Stimulated activated CD8-positive, alpha-beta memory T cell treated with anti-CD3 and anti-CD28 coated beads, Interleukin-15, amount 100 ng/mL, for 1 hour (primary cell): ENCODE measurements around the gene ROM1.
"Not testable (repeated sequence)": the region's sequence is repeated elsewhere in the genome, so short reads cannot be mapped to it uniquely, and the experiment has no call there.

Source experiments
- DNase-seq: peaks from one replicate; pipeline ENCODE4 v3.0.0-alpha.2; 2020; ENCODE audit warnings: low read depth

ROM1 gene

GRCh38 chr11:62612366-62613290 is at the start of gene ROM1, which contains the start of gene EML3:
Gene ROM1 (plus strand): TSS chr11:62613257. CDS start chr11:62613282, 25 bp downstream.
Gene EML3 (minus strand): TSS chr11:62612775. CDS start chr11:62612457, 318 bp downstream.
- DNase-seq, result peak; percentile 77

GRCh38 chr11:62565100-62565802 is 47.8 kb upstream of the ROM1 start:
- DNase-seq, result no peak

DNA sequence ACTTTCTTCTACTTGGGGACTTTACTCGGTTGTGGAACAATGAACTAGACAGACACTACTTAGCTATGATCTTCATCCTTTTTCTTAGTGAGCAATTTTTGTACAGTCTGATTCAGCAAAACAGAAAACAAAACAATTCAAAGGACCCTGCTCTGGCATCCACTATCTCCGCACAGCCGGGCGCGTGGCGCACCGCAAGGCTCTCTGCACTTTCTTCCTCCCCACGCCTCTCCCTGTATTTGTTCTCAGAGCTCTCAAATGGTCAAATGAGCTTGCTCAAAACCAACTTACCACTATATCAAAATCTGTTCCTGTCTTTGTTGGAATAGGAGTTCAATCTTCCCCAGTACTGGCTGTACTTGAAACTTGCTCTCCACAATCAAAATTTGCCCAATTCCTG is 46.8 kb upstream of the ROM1 start:
- DNase-seq, result no peak

- DNase-seq, result no peak
Measured at GRCh38 chr11:62567018-62567633, 45.9 kb upstream of the ROM1 start.

- DNase-seq, result no peak
Measured at GRCh38 chr11:62569611-62570010, 43.4 kb upstream of the ROM1 start.

DNA sequence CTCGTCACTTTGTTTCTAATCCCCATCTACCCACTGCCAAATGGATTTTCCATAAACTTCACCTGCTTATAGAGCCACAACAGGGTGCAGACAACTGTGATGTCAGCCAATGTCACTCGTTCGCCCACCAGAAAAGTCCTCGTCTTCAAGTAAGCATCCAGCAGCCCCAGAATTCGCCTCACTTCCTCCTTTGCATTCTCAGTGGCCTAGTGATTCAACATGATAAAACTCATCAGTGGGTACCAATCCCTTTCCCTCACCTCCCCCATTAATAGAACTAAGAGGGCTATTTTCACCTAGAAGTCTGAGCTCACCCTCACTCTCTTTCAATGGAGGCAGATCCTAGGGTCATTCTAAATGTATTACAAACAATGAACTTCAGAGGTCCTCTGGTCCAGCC is 42.2 kb upstream of the ROM1 start:
- DNase-seq, result not testable (repeated sequence)

DNA sequence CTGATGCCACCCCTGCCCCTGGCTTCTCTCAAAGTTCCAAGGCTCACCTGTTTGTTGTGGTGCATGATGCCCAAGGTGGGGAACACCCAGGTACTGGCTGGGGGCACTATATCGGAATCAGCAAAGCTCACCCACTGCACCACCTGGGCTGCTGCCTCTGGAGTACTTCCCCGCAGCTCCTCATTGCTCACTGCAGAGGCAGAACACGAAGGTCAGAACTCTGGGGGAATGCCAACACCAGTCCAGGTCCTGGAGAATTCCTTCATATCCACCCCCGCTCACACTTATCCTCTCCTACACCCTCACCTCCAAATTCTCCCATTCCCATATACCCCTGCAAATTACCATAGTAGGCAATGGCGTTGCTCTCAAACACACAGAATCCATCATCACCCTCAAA is 41.6 kb upstream of the ROM1 start:
- not testable (repeated sequence) for DNase-seq

GRCh38 chr11:62572431-62572830 is 40.6 kb upstream of the ROM1 start:
- no peak for DNase-seq

DNA sequence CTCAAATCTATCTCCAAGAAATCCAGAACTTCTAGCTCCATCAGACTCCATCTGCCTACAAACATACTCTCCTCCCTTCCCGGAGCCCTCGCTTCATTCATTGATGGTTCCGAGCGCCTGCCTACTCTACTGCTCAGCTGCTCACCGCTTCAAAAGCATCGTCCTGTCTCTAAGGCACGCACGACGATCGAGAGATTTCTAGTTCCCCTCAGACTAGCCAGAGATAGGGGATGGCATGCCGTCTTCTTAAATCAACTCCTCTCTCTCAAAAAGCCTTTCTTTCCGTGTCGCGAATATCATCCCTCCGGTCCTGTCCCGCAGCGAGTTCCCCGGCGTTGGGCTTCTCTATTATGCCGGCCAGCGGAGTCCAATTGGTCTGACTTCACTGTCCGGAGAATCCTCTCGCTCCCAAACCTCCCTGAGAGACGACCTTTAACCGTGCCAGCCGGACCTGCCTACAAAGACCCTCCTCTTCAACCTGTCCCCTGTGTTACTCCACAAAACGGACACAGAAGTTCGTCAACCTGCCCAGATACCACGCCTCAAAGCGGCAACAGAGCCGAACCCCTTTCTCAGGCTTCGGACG is 40.0 kb upstream of the ROM1 start:
- DNase-seq, result no peak

GRCh38 chr11:62573592-62574362 is 39.3 kb upstream of the ROM1 start, which contains the start of gene EEF1G:
Gene EEF1G (minus strand): TSS chr11:62573891. CDS start chr11:62573842, 49 bp downstream.
- DNase-seq, result peak; percentile 92

GRCh38 chr11:62574363-62575071 is 38.5 kb upstream of the ROM1 start:
- DNase-seq, result no peak

DNA sequence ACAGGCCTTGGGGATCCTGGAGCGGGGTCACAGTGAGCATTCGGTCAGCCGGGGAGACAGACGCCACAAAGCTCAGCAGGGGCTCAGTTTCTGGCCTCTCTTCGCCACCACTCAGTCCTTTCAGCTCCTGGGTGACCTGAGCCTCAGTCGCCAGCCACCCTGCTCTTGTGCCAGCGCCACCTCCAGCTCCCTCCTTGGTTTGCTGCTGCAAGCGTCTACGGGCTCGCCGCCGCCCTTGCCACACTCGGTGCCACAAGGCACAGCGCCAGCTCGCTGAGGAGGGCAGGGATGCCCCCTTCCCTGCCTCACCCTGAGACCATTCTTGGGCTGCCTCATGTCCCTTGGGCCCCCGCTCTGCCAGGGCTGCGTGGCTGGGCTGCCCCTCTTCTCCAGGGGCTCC is 37.9 kb upstream of the ROM1 start:
- DNase-seq, result no peak

DNA sequence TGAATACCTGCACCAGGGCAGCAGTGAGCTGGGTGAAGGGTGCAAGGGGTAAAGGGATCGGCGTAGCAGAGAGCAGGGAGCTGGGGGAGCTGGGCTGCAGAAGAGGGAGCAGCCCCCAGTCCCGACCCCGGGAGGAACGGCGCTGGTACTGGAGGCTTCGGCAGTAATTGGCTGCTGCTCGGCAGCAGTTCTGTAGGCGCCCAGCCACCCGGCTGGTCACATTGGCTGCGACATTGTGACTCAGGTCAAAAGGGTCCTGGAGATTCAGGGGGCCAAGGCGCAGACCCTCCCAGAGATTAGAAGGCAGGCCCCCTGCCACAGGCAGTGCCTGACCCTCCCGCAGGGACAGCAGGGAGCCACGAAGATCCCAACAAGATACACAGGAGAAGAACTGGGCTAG is 37.2 kb upstream of the ROM1 start:
- no peak for DNase-seq

DNA sequence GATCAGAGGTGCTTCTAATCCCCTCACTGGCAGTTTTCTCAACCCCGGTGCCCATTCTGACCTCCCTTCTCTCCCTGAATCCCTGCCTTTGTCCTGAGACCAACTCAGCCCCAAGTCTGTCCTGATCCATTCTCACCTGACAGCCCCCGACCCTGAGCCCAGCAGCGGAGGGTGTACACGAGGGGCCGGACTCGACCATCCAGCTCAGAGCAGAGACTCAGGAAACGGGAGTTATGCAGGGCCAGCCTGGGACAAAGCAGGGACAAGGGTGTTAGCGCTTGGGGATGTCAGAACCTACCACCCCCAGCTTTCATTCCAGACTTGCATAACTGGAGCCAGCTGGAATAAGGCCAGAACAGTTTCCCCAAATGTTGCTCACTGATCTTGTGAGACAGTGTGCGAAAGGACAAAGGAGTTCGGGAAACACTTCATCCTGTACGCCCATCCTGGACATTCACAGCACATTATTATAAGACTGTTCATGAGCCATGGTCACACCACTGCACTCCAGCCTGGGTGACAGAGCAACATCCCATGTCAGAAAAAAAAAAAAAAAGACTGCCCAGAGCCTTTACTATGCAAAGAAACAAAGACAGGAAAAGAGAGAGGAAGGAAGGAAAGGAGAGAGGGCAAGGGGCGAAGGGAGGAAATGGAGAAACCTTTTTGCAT is 35.9 kb upstream of the ROM1 start:
- no peak for DNase-seq

GRCh38 chr11:62578541-62578940 is 34.5 kb upstream of the ROM1 start:
- DNase-seq, result no peak

GRCh38 chr11:62579252-62579651 is 33.8 kb upstream of the ROM1 start:
- DNase-seq, result no peak

DNA sequence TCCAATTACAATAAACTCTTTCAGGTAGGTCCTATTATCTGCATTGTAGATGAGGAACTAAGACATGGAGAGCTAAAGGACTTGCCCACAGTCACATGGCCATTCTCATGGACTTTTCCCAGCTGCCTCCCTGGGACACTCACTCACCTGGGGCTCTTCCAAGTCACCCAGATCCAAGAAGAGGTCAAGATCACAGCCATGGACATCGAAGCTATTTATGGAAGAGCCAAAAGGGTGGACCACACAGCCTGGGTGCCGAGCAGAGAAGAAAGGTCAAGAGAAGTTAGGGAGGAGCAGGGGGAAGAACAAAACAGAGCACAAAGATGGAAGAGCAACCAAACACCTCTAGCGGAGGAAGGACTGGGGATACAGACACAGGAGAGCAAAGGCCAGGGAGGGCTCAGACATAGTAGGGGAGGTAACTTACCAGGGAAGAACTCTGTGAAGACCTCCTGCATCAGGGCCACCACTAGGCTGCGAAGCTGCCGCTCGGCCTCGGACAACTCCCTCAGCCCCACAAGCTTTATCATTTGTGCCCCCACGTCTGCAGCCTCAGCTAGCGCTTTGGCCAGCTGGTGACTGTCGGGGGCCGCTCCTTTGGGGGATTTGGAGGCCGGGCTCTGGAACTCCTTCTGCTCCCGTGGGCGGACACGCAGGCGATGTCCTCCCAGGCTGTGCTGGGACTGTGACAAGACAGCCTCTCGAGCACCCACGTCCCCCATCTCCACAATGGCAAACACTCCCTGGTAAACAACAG is 31.9 kb upstream of the ROM1 start:
- no peak for DNase-seq

GRCh38 chr11:62581735-62582134 is 31.3 kb upstream of the ROM1 start:
- DNase-seq, result not testable (repeated sequence)

- not testable (repeated sequence) for DNase-seq
Measured at GRCh38 chr11:62585356-62585755, 27.7 kb upstream of the ROM1 start.
